Activated naive CD4-positive, alpha-beta T cell treated with anti-CD3 and anti-CD28 coated beads for 36 hours (primary cell): ENCODE measurements around the gene CTNNA2. TPM values are rescaled to one million over a fixed set of nuclear protein-coding genes. Genes with fewer than 3 reads are reported as not detected.

Experiments used
- CTCF ChIA-PET: fragments of 350-600 bp; sonication (Branson Sonifier 250); formaldehyde crosslinking; loops from one replicate; lab custom pipeline; 2021; ENCODE audit warnings: antibody characterized with exemption; lab: Charles Lee
- DNase-seq: peaks from one replicate; pipeline ENCODE4 v3.0.0-alpha.2; 2020
- H3K27ac Mint-ChIP-seq: one replicate; pipeline ENCODE4 v1.8.0; 2021; ENCODE audit warnings: mild to moderate bottlenecking, mixed read lengths
- H3K27me3 Mint-ChIP-seq: one replicate; pipeline ENCODE4 v1.8.0; 2021; ENCODE audit warnings: low read depth, mixed read lengths
- H3K36me3 Mint-ChIP-seq: one replicate; pipeline ENCODE4 v1.8.0; 2021; ENCODE audit warnings: low read depth, mixed read lengths
- H3K4me1 Mint-ChIP-seq: one replicate; pipeline ENCODE4 v1.8.0; 2021; ENCODE audit warnings: low read depth, mixed read lengths
- H3K4me3 Mint-ChIP-seq: one replicate; pipeline ENCODE4 v1.8.0; 2021; ENCODE audit warnings: mild to moderate bottlenecking, moderate library complexity, mixed read lengths
- H3K9me3 Mint-ChIP-seq: one replicate; pipeline ENCODE4 v1.8.0; 2021; ENCODE audit warnings: mixed read lengths
- intact Hi-C: fragments of 100-400 bp; cut with micrococcal nuclease; formaldehyde crosslinking; loops from one replicate; pipeline ENCODE4 v1.15.1; 2023
- total RNA-seq, 2 experiments: library from RNA; stranded (reverse); gene quantifications; one replicate each; pipeline ENCODE4 v1.2.3, GENCODE V29; 2021

Gene CTNNA2
- total RNA-seq, 2 experiments from 2014 or later = not detected

DNA sequence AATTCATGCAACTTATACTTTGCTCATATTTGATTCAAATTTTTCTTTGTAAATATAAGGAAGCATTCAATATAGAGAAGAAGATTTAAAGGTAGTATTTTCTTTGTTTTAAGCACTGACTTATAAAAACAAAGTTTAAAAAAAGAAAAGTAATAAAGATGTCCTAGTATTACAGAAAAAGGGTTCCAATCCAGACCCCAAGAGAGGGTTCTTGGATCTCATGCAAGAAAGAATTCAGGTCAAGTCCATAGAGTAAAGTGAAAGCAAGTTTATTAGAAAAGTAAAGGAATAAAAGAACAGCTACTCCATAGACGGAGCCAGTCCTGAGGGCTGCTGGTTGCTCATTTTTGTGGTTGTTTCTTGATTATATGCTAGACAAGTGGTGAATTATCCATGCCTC, 267.9 kb downstream of the CTNNA2 start:
- no peak for DNase-seq
- H3K36me3 Mint-ChIP-seq = no peaks in the 10 kb centered on the region
- no peak overlapping the region for H3K27ac Mint-ChIP-seq
- H3K27me3 Mint-ChIP-seq = no peaks in the 10 kb centered on the region
- no peaks in the 10 kb centered on the region for H3K9me3 Mint-ChIP-seq
- CTCF ChIA-PET = no interaction called here
- no peak overlapping the region for H3K4me3 Mint-ChIP-seq
- intact Hi-C loops = no loop called here
- no peaks in the 10 kb centered on the region for H3K4me1 Mint-ChIP-seq

DNA sequence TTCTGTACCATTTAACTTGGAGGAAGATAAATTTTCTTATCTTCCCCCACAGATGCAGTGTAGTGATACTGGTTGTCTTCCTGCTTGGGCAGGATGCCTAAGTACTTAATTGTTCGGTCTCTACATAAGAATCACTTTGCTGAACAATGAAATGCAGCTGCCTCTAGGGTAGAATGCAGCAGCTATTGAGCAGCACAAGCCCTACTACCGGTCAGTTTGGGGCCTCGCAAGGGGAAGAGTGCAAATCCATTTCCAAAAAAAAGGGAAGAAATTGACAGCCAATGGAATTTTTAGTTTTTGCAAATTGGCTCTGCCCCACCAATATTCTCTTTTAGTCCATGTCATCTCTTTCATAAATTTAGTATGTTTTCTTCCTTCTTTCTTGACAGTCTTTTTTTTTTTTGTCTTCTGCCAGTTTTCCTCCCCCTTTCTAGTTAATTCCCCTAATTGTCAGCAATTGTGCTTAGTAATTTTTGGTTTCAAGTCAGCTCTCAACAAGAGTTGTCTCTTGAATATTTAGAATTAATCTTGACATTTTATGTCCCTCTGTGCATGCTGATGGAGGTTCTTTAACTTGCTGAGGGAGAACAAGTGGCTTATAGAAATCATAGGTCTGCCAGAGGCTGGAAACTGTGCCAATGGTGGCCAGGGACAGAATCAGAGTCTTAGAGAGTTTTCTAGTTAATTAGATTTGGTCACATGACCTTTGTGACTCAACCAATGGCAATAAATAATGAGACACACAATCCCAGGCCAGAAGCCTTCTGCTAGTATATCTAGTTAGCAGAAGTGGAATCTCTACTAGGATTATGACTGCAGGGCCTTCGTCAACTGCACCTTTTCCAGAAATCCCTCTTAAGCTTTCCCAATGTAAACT, 270.0 kb downstream of the CTNNA2 start:
- intact Hi-C loops = no loop called here
- CTCF ChIA-PET = no interaction called here
- DNase-seq = no peak
- no peaks in the 10 kb centered on the region for H3K4me1 Mint-ChIP-seq
- no peaks in the 10 kb centered on the region for H3K27me3 Mint-ChIP-seq
- H3K9me3 Mint-ChIP-seq = no peaks in the 10 kb centered on the region
- H3K4me3 Mint-ChIP-seq = no peak overlapping the region
- no peaks in the 10 kb centered on the region for H3K36me3 Mint-ChIP-seq
- no peak overlapping the region for H3K27ac Mint-ChIP-seq

DNA sequence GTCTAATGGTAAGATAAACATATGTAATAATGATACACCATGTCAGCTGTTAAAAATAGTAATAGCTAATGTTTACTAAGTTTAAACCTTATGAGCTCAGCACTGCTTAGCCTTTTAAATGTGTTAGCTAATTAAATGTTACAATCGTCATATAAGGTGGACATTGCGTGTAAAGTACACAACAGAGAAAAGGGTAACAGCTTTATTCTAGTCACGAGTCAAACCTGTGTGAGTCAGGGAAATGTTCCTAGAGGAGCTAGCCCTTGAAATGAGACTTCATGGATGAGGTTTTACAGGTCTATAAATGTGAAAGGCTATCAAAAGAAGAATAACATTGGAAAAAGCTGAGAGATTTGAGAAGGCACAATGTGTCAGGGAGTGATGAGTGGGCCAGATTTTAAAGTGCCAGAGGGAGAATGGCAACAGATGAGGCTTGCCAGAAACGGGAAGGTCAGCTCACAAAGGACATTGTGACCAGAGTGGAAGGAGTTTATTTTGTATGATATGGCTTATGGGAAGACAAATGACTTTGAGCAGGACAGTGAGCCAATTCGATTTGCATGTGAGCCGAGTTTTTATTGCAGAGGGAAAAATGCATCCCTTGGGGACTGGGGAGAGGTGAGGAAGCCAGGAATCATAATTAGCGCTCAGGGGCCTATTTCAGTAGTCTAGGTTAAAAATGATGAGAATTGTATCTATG, 276.3 kb downstream of the CTNNA2 start:
- Mint-ChIP-seq H3K4me3 (no peak overlapping the region), H3K27me3 (no peaks in the 10 kb centered on the region), H3K9me3 (no peaks in the 10 kb centered on the region), H3K4me1 (no peaks in the 10 kb centered on the region), H3K36me3 (no peaks in the 10 kb centered on the region), H3K27ac (no peak overlapping the region)
- intact Hi-C loops = no loop called here
- CTCF ChIA-PET = no interaction called here
- no peak for DNase-seq

DNA sequence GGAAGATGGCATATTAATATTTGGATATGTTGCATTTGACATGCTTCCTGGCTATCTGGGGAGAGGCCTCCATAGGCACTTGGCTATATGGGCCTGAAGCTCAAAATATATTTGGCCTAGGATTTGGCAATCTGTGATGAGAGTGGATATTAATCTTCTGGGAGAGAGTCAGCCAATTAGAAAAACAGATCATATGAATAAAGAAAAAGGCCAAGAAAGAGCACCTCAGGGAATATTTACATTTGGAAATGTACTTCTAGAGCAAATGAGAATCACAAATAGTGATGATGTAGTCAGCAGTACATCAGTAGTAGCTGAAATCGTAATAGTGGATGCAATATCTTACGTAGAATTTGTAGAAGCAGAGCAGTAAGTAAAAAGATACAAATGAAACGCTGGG, 277.0 kb downstream of the CTNNA2 start:
- no peaks in the 10 kb centered on the region for H3K4me1 Mint-ChIP-seq

DNA sequence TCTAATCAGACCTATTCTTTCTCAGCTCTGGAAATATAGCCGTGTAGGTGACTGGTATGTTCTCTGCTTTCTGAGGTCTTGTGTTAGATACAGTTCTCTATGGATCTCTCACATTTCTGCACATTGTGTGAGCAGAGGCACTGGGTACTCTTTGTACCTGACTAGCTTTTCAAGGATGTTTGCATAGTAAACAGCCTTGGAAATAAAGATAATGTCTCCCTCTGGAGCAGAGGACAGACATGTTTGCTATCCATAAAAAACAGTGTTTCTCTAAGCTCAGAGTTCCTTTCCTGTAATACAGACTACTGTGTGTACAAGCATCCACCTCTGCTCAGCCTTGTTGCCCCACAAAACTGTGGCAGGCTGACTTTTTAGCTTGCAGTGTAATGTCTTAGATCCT, 279.2 kb downstream of the CTNNA2 start:
- no peaks in the 10 kb centered on the region for H3K36me3 Mint-ChIP-seq
- no peak for DNase-seq
- H3K9me3 Mint-ChIP-seq = no peaks in the 10 kb centered on the region
- intact Hi-C loops = no loop called here
- H3K4me3 Mint-ChIP-seq = no peak overlapping the region
- H3K4me1 Mint-ChIP-seq = no peaks in the 10 kb centered on the region
- no peak overlapping the region for H3K27ac Mint-ChIP-seq
- CTCF ChIA-PET = no interaction called here
- H3K27me3 Mint-ChIP-seq = no peaks in the 10 kb centered on the region

More for the DNA sequence above, 277.0 kb downstream of the CTNNA2 start:
- no peaks in the 10 kb centered on the region for H3K9me3 Mint-ChIP-seq
- no peaks in the 10 kb centered on the region for H3K36me3 Mint-ChIP-seq
- no peak for DNase-seq
- intact Hi-C loops = no loop called here
- H3K4me3 Mint-ChIP-seq = no peak overlapping the region
- H3K27me3 Mint-ChIP-seq = no peaks in the 10 kb centered on the region
- CTCF ChIA-PET = no interaction called here
- no peak overlapping the region for H3K27ac Mint-ChIP-seq

DNA sequence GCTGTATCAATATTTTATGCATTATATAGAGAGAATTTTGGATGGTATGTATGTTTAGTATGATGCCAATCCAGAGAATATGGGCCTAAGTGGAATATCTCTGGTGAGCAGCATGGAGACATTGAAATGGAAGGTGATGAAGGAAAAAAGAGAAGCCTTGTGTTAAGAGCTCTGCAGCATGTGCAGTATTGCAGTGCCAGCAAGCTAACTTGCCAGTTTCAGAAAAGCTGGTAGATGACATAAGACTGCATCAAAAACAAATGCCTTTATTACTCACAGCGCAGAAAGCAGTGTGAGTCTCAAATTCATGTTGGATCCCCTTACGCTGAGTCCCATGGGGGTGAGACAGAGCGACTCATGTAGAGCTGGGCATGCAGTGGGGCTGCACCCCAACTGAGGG, 280.2 kb downstream of the CTNNA2 start:
- CTCF ChIA-PET = no interaction called here
- intact Hi-C loops = no loop called here
- H3K4me1 Mint-ChIP-seq = no peaks in the 10 kb centered on the region
- no peaks in the 10 kb centered on the region for H3K36me3 Mint-ChIP-seq
- no peak for DNase-seq
- H3K27ac Mint-ChIP-seq = no peak overlapping the region
- H3K9me3 Mint-ChIP-seq = no peaks in the 10 kb centered on the region
- no peak overlapping the region for H3K4me3 Mint-ChIP-seq
- H3K27me3 Mint-ChIP-seq = no peaks in the 10 kb centered on the region

DNA sequence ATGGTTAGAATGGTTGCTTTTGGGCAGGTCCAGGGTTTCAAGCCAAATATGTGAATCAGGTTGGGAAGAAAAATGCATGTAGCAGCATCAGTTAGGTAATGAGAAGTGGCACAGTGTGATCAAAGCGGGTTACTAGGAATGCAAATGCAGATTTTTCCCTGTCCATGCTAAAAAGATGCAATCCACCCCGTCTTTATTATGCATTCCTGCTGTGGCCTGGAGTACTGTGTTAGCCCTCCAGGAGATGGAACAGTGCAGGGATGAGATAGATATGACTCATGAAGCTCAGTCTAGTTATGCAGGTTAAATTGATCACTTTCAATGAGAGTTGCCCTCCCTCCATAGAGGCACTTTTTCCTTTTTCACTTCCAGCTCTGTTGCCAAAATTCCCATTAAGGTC, 283.8 kb downstream of the CTNNA2 start:
- Mint-ChIP-seq H3K36me3 (no peaks in the 10 kb centered on the region), H3K27me3 (no peaks in the 10 kb centered on the region), H3K4me3 (no peak overlapping the region), H3K9me3 (no peaks in the 10 kb centered on the region), H3K4me1 (no peaks in the 10 kb centered on the region), H3K27ac (no peak overlapping the region)
- DNase-seq = no peak
- intact Hi-C loops = no loop called here
- CTCF ChIA-PET = no interaction called here

DNA sequence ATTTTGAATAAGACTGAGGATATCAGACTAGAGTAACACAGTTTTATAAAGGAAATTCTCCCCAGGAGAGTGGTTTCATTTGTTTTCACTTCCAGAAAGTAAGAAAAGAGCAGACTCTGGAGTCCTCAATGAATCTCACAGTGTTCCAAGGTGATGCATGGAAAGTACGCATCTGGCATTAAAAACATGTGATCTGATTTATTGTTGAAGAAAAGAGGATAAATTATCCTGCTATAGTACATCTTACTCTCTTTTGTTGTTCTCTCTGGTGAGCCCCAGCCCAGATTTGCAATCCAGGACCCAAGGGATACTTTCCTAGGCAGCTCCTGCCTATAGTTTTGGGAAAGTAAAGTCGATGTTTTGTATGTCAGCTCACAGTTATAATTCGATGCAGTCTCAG, 285.9 kb downstream of the CTNNA2 start:
- intact Hi-C loops = no loop called here
- CTCF ChIA-PET = interaction anchor here (0.7 kb wide), 1 partner anchor 1424 kb away, joined by 6 read pairs; no protein-coding TSS in a partner anchor

DNA sequence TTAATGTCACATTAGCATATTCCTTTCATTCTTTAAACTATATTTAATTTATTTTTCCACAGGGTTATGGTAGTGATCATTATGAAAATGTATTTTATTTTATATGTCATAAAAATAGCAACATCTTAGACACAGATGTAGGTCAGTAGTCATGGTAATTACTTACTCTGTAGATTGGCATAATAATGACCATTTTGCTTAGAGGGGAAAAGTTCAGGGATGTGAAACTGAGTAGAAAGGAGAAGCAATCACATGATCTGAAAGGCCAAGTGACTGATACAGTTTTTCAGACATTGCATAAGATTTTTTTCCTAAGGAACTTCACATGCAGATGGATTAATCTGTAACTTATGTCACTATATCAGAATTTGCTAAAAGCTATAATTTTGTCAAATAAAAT, 286.9 kb downstream of the CTNNA2 start:
- no peak for DNase-seq
- intact Hi-C loops = no loop called here
- H3K27ac Mint-ChIP-seq = no peak overlapping the region
- H3K36me3 Mint-ChIP-seq = no peaks in the 10 kb centered on the region
- H3K9me3 Mint-ChIP-seq = no peaks in the 10 kb centered on the region
- CTCF ChIA-PET = no interaction called here
- no peak overlapping the region for H3K4me3 Mint-ChIP-seq
- no peaks in the 10 kb centered on the region for H3K27me3 Mint-ChIP-seq
- no peaks in the 10 kb centered on the region for H3K4me1 Mint-ChIP-seq

More for the DNA sequence above, 285.9 kb downstream of the CTNNA2 start:
- Mint-ChIP-seq H3K4me1 (no peaks in the 10 kb centered on the region), H3K36me3 (no peaks in the 10 kb centered on the region), H3K9me3 (no peaks in the 10 kb centered on the region), H3K27me3 (no peaks in the 10 kb centered on the region), H3K4me3 (no peak overlapping the region), H3K27ac (no peak overlapping the region)
- no peak for DNase-seq

DNA sequence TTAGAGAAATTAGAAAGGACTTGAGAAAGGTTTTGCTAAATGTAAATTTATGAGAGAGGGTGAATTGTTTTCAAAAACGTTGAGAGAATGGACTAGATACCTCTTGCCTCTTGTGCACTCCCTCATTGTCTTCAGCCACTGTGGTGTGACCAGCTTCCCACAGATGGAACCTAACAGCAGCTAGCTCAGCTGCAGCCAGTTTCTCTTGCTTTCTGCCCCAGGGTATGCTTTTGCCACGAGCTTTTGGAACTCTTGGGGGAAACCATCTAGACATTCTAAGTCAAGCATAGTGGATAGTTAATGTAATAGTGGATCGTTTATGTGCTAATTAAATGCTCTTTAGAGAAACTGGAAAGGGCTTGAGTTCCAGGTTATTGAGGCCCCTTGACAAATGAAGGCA, 288.2 kb downstream of the CTNNA2 start:
- no peak overlapping the region for H3K27ac Mint-ChIP-seq
- peaks cover 2% of the 10 kb centered on the region for H3K9me3 Mint-ChIP-seq
- no peaks in the 10 kb centered on the region for H3K4me1 Mint-ChIP-seq
- no peak for DNase-seq
- CTCF ChIA-PET = no interaction called here
- intact Hi-C loops = no loop called here
- no peak overlapping the region for H3K4me3 Mint-ChIP-seq
- H3K36me3 Mint-ChIP-seq = no peaks in the 10 kb centered on the region
- no peaks in the 10 kb centered on the region for H3K27me3 Mint-ChIP-seq

DNA sequence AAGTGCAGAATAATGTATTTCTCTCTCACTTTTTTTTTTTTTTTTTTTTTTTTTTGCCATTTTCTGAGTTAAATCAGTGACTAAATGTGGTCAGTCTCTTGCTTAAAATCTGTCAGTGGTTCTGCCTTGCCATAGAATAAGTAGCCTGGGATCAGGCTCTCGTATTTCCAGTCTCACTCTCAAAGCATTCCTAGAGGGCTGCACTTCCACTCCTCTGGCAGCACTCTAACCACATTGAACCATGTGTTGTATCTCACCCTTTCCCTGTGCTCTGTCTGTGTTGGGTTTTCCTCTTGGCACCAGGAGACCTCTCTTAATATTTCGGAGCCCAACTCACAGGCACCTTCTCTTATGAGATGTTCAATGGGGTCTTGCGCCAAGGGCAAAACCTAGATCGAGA, 304.4 kb downstream of the CTNNA2 start:
- CTCF ChIA-PET = no interaction called here
- no peak for DNase-seq
- no peaks in the 10 kb centered on the region for H3K27me3 Mint-ChIP-seq
- H3K4me1 Mint-ChIP-seq = no peaks in the 10 kb centered on the region
- no peaks in the 10 kb centered on the region for H3K36me3 Mint-ChIP-seq
- no peak overlapping the region for H3K27ac Mint-ChIP-seq
- peaks cover 16% of the 10 kb centered on the region for H3K9me3 Mint-ChIP-seq
- intact Hi-C loops = no loop called here
- H3K4me3 Mint-ChIP-seq = no peak overlapping the region

DNA sequence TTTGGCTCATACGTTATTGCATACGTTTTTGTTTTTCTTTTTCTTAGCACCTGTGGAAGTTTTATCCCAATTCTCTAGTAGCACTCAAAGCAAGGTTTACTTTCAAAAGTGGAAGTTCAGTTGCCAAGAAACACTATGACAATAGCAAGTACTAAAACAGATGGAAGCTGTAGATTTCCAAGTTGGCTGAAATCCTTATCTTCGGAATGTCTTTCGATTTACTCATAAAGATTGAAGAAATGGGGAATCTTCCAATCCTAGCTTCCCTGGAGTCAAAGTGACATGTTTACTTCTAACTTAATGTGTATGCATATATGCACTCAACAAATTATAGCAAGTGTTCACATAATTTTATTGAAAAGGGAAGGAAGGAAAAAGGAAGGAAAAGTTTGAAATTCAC, 307.4 kb downstream of the CTNNA2 start:
- Mint-ChIP-seq H3K27ac (no peak overlapping the region), H3K4me1 (no peaks in the 10 kb centered on the region), H3K27me3 (no peaks in the 10 kb centered on the region), H3K36me3 (no peaks in the 10 kb centered on the region), H3K9me3 (peaks cover 14% of the 10 kb centered on the region), H3K4me3 (no peak overlapping the region)
- CTCF ChIA-PET = no interaction called here
- DNase-seq = no peak
- intact Hi-C loops = no loop called here

DNA sequence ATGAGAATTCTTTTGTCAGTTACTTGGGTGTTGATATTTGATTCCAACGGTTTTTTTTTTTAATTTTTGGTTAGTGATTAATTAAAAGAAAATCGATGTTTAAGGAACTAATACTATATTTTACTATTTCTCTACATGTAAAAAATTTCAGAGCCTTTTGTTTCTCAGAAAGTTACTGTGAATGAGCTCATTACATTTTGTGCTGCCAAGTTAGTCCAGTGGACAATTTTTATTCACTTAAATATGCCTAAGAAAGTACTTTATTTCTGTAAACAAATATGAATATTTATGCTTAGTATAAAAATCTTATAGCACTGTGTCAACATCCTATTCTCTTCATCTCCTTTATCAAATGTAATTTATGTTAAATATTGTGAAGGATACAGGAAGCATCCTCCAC, 309.3 kb downstream of the CTNNA2 start:
- intact Hi-C loops = no loop called here
- peaks cover 11% of the 10 kb centered on the region for H3K9me3 Mint-ChIP-seq
- no peak for DNase-seq
- CTCF ChIA-PET = no interaction called here
- no peak overlapping the region for H3K27ac Mint-ChIP-seq
- H3K27me3 Mint-ChIP-seq = no peaks in the 10 kb centered on the region
- no peaks in the 10 kb centered on the region for H3K36me3 Mint-ChIP-seq
- H3K4me1 Mint-ChIP-seq = no peaks in the 10 kb centered on the region
- H3K4me3 Mint-ChIP-seq = no peak overlapping the region
